Neural cell (in vitro differentiated cells): ENCODE results near the gene CD48.

ENCODE experiments used
- EP300 ChIP-seq: fragments of 450-650 bp; conservative IDR thresholded peaks from 2 replicates; pipeline ENCODE4 v1.6.1; 2014; ENCODE audit warnings: antibody characterized with exemption, mild to moderate bottlenecking, moderate library complexity; ENCODE audit not compliant: poor library complexity, severe bottlenecking
- EZH2 ChIP-seq: fragments of 200-600, 300-800 bp; shearing (Covaris generic), sonication (generic); IDR thresholded peaks from 2 replicates; pipeline ENCODE4 v1.6.1; 2014; ENCODE audit warnings: antibody characterized with exemption, low read length, borderline replicate concordance, mild to moderate bottlenecking; ENCODE audit not compliant: insufficient read depth, poor library complexity, severe bottlenecking
- MXI1 ChIP-seq: fragments of 450-650 bp; conservative IDR thresholded peaks from 2 replicates; pipeline ENCODE4 v1.6.1; 2014; ENCODE audit warnings: antibody characterized with exemption, mild to moderate bottlenecking; ENCODE audit not compliant: poor library complexity, severe bottlenecking
- POLR2AphosphoS5 ChIP-seq: IDR thresholded peaks from 2 replicates; pipeline ENCODE4 v1.6.1; 2012
- RAD21 ChIP-seq: fragments of 450-650 bp; conservative IDR thresholded peaks from 2 replicates; pipeline ENCODE4 v1.6.1; 2014; ENCODE audit warnings: antibody characterized with exemption, mild to moderate bottlenecking, moderate library complexity
- REST ChIP-seq: IDR thresholded peaks from 2 replicates; pipeline ENCODE4 v1.6.1; 2012; ENCODE audit warnings: borderline replicate concordance
- SMC3 ChIP-seq: fragments of 450-650 bp; conservative IDR thresholded peaks from 2 replicates; pipeline ENCODE4 v1.6.1; 2014; ENCODE audit warnings: antibody characterized with exemption, mild to moderate bottlenecking, moderate library complexity; ENCODE audit not compliant: poor library complexity
- TAF1 ChIP-seq: IDR thresholded peaks from 2 replicates; pipeline ENCODE4 v1.6.1; 2012; ENCODE audit warnings: low read depth
- TF ChIP-seq, protein P1 (sequence below): fragments of 450-650 bp; IDR thresholded peaks from 2 replicates; pipeline ENCODE4 v1.5.1; 2014; ENCODE audit warnings: antibody characterized with exemption, mild to moderate bottlenecking, moderate library complexity; ENCODE audit not compliant: poor library complexity, severe bottlenecking

DNA sequence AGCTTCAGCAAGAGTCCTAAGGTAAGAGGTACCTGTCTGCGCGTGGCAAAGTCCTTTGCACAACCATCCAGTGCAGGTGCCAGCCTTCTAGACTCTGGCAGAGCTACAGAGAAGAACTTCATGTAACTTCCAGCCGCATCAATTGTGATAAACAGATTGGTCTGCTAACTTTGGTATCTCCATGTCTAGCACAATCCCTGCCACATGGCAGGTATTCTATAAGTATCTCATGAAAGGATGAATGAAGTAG lies 29.8 kb downstream of the CD48 start:
- TF ChIP-seq POLR2AphosphoS5 (no peak), REST (no peak), MXI1 (no peak), EZH2 (no peak), RAD21 (no peak), EP300 (no peak), SMC3 (no peak), TAF1 (no peak)
- TF ChIP-seq, protein P1, sequence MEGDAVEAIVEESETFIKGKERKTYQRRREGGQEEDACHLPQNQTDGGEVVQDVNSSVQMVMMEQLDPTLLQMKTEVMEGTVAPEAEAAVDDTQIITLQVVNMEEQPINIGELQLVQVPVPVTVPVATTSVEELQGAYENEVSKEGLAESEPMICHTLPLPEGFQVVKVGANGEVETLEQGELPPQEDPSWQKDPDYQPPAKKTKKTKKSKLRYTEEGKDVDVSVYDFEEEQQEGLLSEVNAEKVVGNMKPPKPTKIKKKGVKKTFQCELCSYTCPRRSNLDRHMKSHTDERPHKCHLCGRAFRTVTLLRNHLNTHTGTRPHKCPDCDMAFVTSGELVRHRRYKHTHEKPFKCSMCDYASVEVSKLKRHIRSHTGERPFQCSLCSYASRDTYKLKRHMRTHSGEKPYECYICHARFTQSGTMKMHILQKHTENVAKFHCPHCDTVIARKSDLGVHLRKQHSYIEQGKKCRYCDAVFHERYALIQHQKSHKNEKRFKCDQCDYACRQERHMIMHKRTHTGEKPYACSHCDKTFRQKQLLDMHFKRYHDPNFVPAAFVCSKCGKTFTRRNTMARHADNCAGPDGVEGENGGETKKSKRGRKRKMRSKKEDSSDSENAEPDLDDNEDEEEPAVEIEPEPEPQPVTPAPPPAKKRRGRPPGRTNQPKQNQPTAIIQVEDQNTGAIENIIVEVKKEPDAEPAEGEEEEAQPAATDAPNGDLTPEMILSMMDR: no peak
